ENCODE results near the gene RAB10. TPM values are rescaled to one million over a fixed set of nuclear protein-coding genes. Genes with fewer than 3 reads are reported as not detected.

RAB10 gene
- total RNA-seq, 4 donors from 2014 or later: 91.9 to 117 (median 103) TPM

DNA sequence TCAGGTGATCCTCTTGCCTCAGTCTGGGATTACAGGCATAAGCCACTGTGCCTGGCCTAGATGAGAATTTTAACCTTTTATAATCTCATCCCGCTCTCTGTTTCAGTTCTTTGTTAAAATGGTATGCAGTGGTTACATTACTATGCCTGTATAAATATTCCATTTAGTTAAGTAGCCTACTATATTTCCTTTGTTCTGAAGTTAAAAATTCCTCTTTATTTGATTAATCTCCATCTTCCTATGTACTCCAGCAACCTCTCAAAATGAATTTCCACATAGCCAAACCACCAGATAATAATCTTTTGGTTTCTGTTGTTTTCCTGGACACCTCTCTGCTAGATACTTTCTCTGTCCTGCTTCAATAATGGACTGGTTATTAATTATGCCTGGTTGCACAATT, 15.8 kb downstream of the RAB10 start:
- H3K27ac ChIP-seq: no peak overlapping the region
- no peaks in the 10 kb centered on the region for H3K27me3 ChIP-seq
- H3K4me3 ChIP-seq: no peak overlapping the region
- TF ChIP-seq EP300 (IDR thresholded peaks at IDR 0.05): no peak
- TF ChIP-seq, protein P1, sequence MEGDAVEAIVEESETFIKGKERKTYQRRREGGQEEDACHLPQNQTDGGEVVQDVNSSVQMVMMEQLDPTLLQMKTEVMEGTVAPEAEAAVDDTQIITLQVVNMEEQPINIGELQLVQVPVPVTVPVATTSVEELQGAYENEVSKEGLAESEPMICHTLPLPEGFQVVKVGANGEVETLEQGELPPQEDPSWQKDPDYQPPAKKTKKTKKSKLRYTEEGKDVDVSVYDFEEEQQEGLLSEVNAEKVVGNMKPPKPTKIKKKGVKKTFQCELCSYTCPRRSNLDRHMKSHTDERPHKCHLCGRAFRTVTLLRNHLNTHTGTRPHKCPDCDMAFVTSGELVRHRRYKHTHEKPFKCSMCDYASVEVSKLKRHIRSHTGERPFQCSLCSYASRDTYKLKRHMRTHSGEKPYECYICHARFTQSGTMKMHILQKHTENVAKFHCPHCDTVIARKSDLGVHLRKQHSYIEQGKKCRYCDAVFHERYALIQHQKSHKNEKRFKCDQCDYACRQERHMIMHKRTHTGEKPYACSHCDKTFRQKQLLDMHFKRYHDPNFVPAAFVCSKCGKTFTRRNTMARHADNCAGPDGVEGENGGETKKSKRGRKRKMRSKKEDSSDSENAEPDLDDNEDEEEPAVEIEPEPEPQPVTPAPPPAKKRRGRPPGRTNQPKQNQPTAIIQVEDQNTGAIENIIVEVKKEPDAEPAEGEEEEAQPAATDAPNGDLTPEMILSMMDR (IDR thresholded peaks at IDR 0.05): no peak
- no peak for TF ChIP-seq POLR2A (IDR thresholded peaks at IDR 0.05)
- no peak for TF ChIP-seq POLR2AphosphoS5 (IDR thresholded peaks at IDR 0.05)
- H3K9me3 ChIP-seq: no peaks in the 10 kb centered on the region
- no peaks in the 10 kb centered on the region for H3K36me3 ChIP-seq
- no peak for ATAC-seq
- peaks cover 0 to 46% (median 2%) of the 10 kb centered on the region in 3 donors for H3K4me1 ChIP-seq
- 80 to 100% methylated on average over 1 of the region's 1 CpG for WGBS, 2 donors (ENCODE audit: low coverage in 1 of 2)

DNA sequence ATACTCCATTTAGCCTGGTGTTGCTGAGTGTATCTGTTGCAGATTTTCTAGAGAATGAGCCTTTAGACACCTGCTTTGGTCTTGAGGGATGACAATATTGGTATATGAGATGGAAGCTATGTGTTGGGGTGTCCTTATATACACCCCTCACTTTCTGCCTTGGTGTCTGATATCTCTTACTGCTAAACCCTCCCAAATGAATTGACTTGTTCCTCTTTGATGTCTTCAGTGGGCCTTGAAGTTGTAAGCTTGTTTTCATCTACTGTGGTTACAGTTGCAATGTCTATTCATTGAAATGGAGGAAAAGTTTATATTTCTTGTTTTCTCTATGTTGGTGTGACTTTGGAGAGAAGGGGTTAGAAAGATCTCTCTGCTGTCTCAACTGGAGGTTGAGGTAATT, 18.9 kb downstream of the RAB10 start:
- no peak for ATAC-seq
- H3K27me3 ChIP-seq: no peaks in the 10 kb centered on the region
- H3K4me1 ChIP-seq: peaks cover 0 to 74% (median 0%) of the 10 kb centered on the region in 3 donors
- H3K4me3 ChIP-seq: no peak overlapping the region
- no peaks in the 10 kb centered on the region for H3K36me3 ChIP-seq
- no peak overlapping the region for H3K27ac ChIP-seq
- H3K9me3 ChIP-seq: no peaks in the 10 kb centered on the region
- TF ChIP-seq EP300 (IDR thresholded peaks at IDR 0.05) (no peak), POLR2AphosphoS5 (IDR thresholded peaks at IDR 0.05) (no peak), POLR2A (IDR thresholded peaks at IDR 0.05) (no peak)
- TF ChIP-seq, protein P1 (IDR thresholded peaks at IDR 0.05): no peak

DNA sequence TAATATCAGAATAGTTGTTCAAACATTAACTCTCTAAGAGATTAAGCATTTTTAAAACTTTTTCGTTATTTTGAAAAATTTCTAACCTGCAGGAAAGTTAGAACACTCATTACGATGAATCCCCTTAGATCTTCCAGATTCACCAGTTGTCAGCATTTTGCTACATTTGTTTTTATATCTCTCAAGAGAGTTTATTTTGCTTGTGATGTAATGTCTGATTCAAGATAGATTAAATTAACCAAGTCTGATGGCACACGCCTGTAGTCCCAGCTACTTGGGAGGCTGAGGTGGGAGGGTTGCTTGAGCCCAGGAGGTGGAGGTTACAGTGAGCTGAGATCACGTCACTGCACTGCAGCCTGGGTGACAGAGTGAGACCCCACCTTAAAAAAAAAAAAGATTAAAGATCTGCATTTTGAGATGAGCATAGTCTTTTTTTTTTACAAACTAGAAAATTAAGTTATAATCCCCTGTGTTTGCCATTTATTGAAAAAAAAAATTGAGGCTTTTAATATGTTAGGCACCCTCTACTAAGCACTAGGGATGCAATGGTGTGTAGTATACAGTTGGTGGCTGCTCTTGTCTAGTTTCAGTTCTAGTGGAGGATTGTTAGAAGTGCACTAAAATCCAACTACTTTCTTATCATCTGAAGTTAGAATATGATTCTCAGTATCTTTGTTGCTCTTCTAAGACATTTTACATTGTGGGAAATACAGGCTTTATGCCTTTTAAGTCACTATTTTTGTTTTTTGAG, 20.9 kb downstream of the RAB10 start:
- Histone ChIP-seq H3K27me3 (no peaks in the 10 kb centered on the region), H3K27ac (no peak overlapping the region), H3K36me3 (no peaks in the 10 kb centered on the region), H3K4me3 (no peak overlapping the region), H3K4me1 (peaks cover 0 to 74% (median 0%) of the 10 kb centered on the region in 3 donors), H3K9me3 (no peaks in the 10 kb centered on the region)
- ATAC-seq: no peak
- 71 to 79% methylated on average over 4 of the region's 4 CpGs for WGBS, 2 donors (ENCODE audit: low coverage in 1 of 2)
- TF ChIP-seq EP300 (IDR thresholded peaks at IDR 0.05) (no peak), POLR2A (IDR thresholded peaks at IDR 0.05) (no peak), POLR2AphosphoS5 (IDR thresholded peaks at IDR 0.05) (no peak)
- TF ChIP-seq, protein P1 (IDR thresholded peaks at IDR 0.05): no peak

DNA sequence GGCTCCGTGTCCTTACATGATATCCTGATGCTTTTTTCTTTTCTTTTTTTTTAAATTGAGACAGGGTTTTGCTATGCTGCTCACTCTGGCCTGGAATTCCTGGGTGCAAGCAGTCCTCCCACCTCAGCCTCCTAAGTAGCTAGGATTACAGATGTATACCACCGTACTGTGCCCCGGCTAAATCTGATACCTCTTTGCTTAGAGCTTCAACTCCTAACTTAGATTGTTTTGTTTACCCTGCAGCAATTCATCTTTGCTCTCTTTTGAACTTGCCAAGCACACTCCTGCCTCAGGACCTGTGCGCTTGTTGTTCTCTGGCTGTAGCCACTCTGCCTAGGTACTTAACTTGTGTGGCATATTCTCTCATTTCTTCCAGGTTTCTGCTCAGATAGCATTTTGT, 24.5 kb downstream of the RAB10 start:
- Histone ChIP-seq H3K27me3 (no peaks in the 10 kb centered on the region), H3K36me3 (peaks cover 0 to 14% of the 10 kb centered on the region in 2 donors), H3K27ac (no peak overlapping the region), H3K9me3 (no peaks in the 10 kb centered on the region), H3K4me1 (peaks cover 0 to 56% (median 0%) of the 10 kb centered on the region in 3 donors), H3K4me3 (no peak overlapping the region)
- TF ChIP-seq, protein P1 (IDR thresholded peaks at IDR 0.05): no peak
- TF ChIP-seq POLR2A (IDR thresholded peaks at IDR 0.05) (no peak), EP300 (IDR thresholded peaks at IDR 0.05) (no peak), POLR2AphosphoS5 (IDR thresholded peaks at IDR 0.05) (no peak)
- no peak for ATAC-seq
- WGBS, 2 donors (ENCODE audit: low coverage in 1 of 2): 75 to 92% methylated on average over 4 of the region's 4 CpGs

DNA sequence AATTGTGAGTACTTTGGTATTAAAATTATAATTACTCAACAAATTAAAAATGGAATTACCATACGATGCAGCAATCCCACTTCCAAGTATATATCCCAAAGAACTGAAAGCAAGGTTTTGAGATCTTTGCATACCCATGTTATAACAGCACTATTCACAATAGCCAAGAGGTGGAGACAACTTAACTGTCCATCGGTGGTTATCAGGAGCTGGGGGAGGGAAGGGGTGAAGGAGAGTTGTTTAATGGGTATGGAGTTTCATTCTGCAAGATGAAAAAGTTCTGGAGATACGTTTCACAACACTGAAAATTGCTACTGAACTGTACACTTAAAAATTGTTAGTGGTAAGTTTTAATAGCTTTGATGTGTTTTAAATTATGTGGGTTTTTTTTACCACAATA, 25.7 kb downstream of the RAB10 start:
- Histone ChIP-seq H3K36me3 (peaks cover 0 to 14% of the 10 kb centered on the region in 2 donors), H3K27ac (no peak overlapping the region), H3K4me1 (peaks cover 0 to 47% (median 0%) of the 10 kb centered on the region in 3 donors), H3K4me3 (no peak overlapping the region), H3K27me3 (no peaks in the 10 kb centered on the region), H3K9me3 (no peaks in the 10 kb centered on the region)
- no peak for TF ChIP-seq POLR2A (IDR thresholded peaks at IDR 0.05)
- TF ChIP-seq POLR2AphosphoS5 (IDR thresholded peaks at IDR 0.05): no peak
- no peak for TF ChIP-seq EP300 (IDR thresholded peaks at IDR 0.05)
- TF ChIP-seq, protein P1 (IDR thresholded peaks at IDR 0.05): no peak
- WGBS, 2 donors (ENCODE audit: low coverage in 1 of 2): 46 to 72% methylated on average over 3 of the region's 3 CpGs
- ATAC-seq: no peak
